H9 (cell line): ENCODE data around the gene INTS15. TPM values are rescaled to one million over a fixed set of nuclear protein-coding genes. Genes with fewer than 3 reads are reported as not detected.

Source experiments
- DNase-seq: peaks from one replicate; pipeline ENCODE4 v3.0.0-alpha.2; 2017
- H2AFZ ChIP-seq: one replicate; pipeline ENCODE4 v1.6.1; 2013; ENCODE audit warnings: mild to moderate bottlenecking, low read length, control low read depth, moderate library complexity
- H2AK5ac ChIP-seq: 2 replicates; pipeline ENCODE4 v1.6.1; 2013; ENCODE audit warnings: low read length, control low read depth, mixed read lengths; ENCODE audit not compliant: insufficient read length
- H2BK120ac ChIP-seq: one replicate; pipeline ENCODE4 v1.6.1; 2013; ENCODE audit warnings: low read depth, mild to moderate bottlenecking, low read length, control low read depth, inconsistent platforms; ENCODE audit not compliant: poor library complexity, severe bottlenecking
- H2BK12ac ChIP-seq: 2 replicates; pipeline ENCODE4 v1.6.1; 2013; ENCODE audit warnings: low read length, control low read depth, mixed read lengths, low read depth; ENCODE audit not compliant: insufficient read length
- H2BK15ac ChIP-seq: 2 replicates; pipeline ENCODE4 v1.6.1; 2013; ENCODE audit warnings: low read depth, low read length, control low read depth
- H2BK20ac ChIP-seq: one replicate; pipeline ENCODE4 v1.6.1; 2013; ENCODE audit warnings: low read depth, mild to moderate bottlenecking, low read length, control low read depth, inconsistent platforms; ENCODE audit not compliant: poor library complexity, severe bottlenecking
- H2BK5ac ChIP-seq: 2 replicates; pipeline ENCODE4 v1.6.1; 2013; ENCODE audit warnings: low read length, control low read depth, mixed read lengths; ENCODE audit not compliant: insufficient read length
- H3K14ac ChIP-seq: 2 replicates; pipeline ENCODE4 v1.6.1; 2013; ENCODE audit warnings: low read length, control low read depth; ENCODE audit not compliant: insufficient read depth
- H3K18ac ChIP-seq: 2 replicates; pipeline ENCODE4 v1.6.1; 2013; ENCODE audit warnings: low read depth, mild to moderate bottlenecking, mixed read lengths, low read length, control low read depth; ENCODE audit not compliant: insufficient read length
- H3K23ac ChIP-seq: 2 replicates; pipeline ENCODE4 v1.6.1; 2013; ENCODE audit warnings: low read length, control low read depth, mixed read lengths, low read depth; ENCODE audit not compliant: insufficient read length
- H3K23me2 ChIP-seq: 2 replicates; pipeline ENCODE4 v1.6.1; 2013; ENCODE audit warnings: low read depth, mild to moderate bottlenecking, mixed read lengths, low read length, control low read depth; ENCODE audit not compliant: insufficient read length, poor library complexity, severe bottlenecking
- H3K27ac ChIP-seq: 2 replicates; pipeline ENCODE4 v1.5.1; 2013; ENCODE audit warnings: low read length, control low read depth, mixed read lengths, low read depth; ENCODE audit not compliant: insufficient read length
- H3K27me3 ChIP-seq: 2 replicates; pipeline ENCODE4 v1.6.1; 2013; ENCODE audit warnings: low read length, control low read depth, inconsistent platforms; ENCODE audit not compliant: insufficient read depth
- H3K4ac ChIP-seq: 2 replicates; pipeline ENCODE4 v1.6.1; 2013; ENCODE audit warnings: low read depth, mild to moderate bottlenecking, control low read depth, inconsistent platforms, low read length, moderate library complexity
- H3K4me1 ChIP-seq: 2 replicates; pipeline ENCODE4 v1.6.1; 2013; ENCODE audit warnings: low read length, control low read depth, inconsistent platforms; ENCODE audit not compliant: insufficient read depth
- H3K4me2 ChIP-seq: 2 replicates; pipeline ENCODE4 v1.6.1; 2013; ENCODE audit warnings: low read length, control low read depth, mixed read lengths; ENCODE audit not compliant: insufficient read length, insufficient read depth
- H3K56ac ChIP-seq: 2 replicates; pipeline ENCODE4 v1.6.1; 2013; ENCODE audit warnings: low read depth, mild to moderate bottlenecking, mixed read lengths, low read length, control low read depth; ENCODE audit not compliant: insufficient read length
- H3K79me1 ChIP-seq: 2 replicates; pipeline ENCODE4 v1.6.1; 2013; ENCODE audit warnings: low read depth, mild to moderate bottlenecking, moderate library complexity, low read length, control low read depth, inconsistent platforms; ENCODE audit not compliant: insufficient read depth, poor library complexity, severe bottlenecking
- H3K79me2 ChIP-seq: 2 replicates; pipeline ENCODE4 v1.6.1; 2013; ENCODE audit warnings: low read length, control low read depth, inconsistent platforms; ENCODE audit not compliant: insufficient read depth
- H3K9ac ChIP-seq: 2 replicates; pipeline ENCODE4 v1.6.1; 2013; ENCODE audit warnings: low read length, control low read depth, mixed read lengths; ENCODE audit not compliant: insufficient read length; ENCODE audit errors: extremely low read depth
- H3K9me3 ChIP-seq: one replicate; pipeline ENCODE4 v1.6.1; 2013; ENCODE audit warnings: low read depth, low read length, inconsistent platforms; ENCODE audit not compliant: control insufficient read depth
- H3T11ph ChIP-seq: one replicate; pipeline ENCODE4 v1.6.1; 2013; ENCODE audit warnings: mild to moderate bottlenecking, low read length, control low read depth, inconsistent platforms
- H4K20me1 ChIP-seq: one replicate; pipeline ENCODE4 v1.6.1; 2013; ENCODE audit not compliant: control insufficient read depth, insufficient read length, insufficient read depth
- H4K5ac ChIP-seq: 2 replicates; pipeline ENCODE4 v1.6.1; 2013; ENCODE audit warnings: low read depth, mild to moderate bottlenecking, mixed read lengths, low read length, control low read depth; ENCODE audit not compliant: insufficient read length
- H4K8ac ChIP-seq: replicated peaks from 2 replicates; pipeline ENCODE4 v1.6.1; 2013; ENCODE audit warnings: low read length, control low read depth, mixed read lengths, low read depth; ENCODE audit not compliant: insufficient read length
- H4K91ac ChIP-seq: 2 replicates; pipeline ENCODE4 v1.6.1; 2013; ENCODE audit warnings: low read depth, mild to moderate bottlenecking, moderate library complexity, mixed read lengths, low read length, control low read depth; ENCODE audit not compliant: insufficient read length
- H3K27ac Mint-ChIP-seq, 3 experiments: 2 replicates in 2 of 3; 3 replicates in 1 of 3; pipeline ENCODE4 v1.8.0; 2020 to 2021; ENCODE audit warnings: mixed read lengths in 3 of 3, mild to moderate bottlenecking in 1 of 3, moderate library complexity in 1 of 3
- H3K27me3 Mint-ChIP-seq: 2 replicates; pipeline ENCODE4 v1.8.0; 2021; ENCODE audit warnings: low read depth, mild to moderate bottlenecking, moderate library complexity, mixed read lengths
- H3K36me3 Mint-ChIP-seq, 3 experiments: 2 replicates in 2 of 3; 3 replicates in 1 of 3; pipeline ENCODE4 v1.8.0; 2020 to 2021; ENCODE audit warnings: low read depth in 3 of 3, mixed read lengths in 3 of 3; ENCODE audit not compliant: insufficient read depth in 1 of 3
- H3K4me1 Mint-ChIP-seq, 2 experiments: 2 replicates each; pipeline ENCODE4 v1.8.0; 2020; ENCODE audit warnings: mixed read lengths in 2 of 2
- H3K4me3 Mint-ChIP-seq, 2 experiments: 2 replicates in 1 of 2; 3 replicates in 1 of 2; pipeline ENCODE4 v1.8.0; 2020 to 2021; ENCODE audit warnings: mild to moderate bottlenecking in 2 of 2, mixed read lengths in 2 of 2, moderate library complexity in 1 of 2
- H3K9me3 Mint-ChIP-seq, 2 experiments: 2 replicates in 1 of 2; 3 replicates in 1 of 2; pipeline ENCODE4 v1.8.0; 2020; ENCODE audit warnings: mild to moderate bottlenecking in 2 of 2, mixed read lengths in 2 of 2, moderate library complexity in 1 of 2
- WGBS: extraction: QIAGEN DNeasy Blood & Tissue Kit; methylation state at CpG from one replicate; pipeline ENCODE4 v1.1.7; 2013; ENCODE audit warnings: missing lambda C conversion rate, low lambda C conversion rate, mixed read lengths; ENCODE audit not compliant: insufficient read length; ENCODE audit errors: extremely low coverage; 5-methylcytosine and 5-hydroxymethylcytosine counted together
- total RNA-seq: library from RNA; stranded (reverse); gene quantifications from 2 replicates; pipeline ENCODE4 v1.2.1, GENCODE V29; 2021
- TF ChIP-seq, protein P1 (sequence below): fragments of 200-600 bp; sonication (generic); conservative IDR thresholded peaks from 3 replicates; pipeline ENCODE4 v1.8.0; 2021; ENCODE audit warnings: antibody characterized with exemption, mild to moderate bottlenecking

The INTS15 gene
- total RNA-seq, 1 experiment from 2014 or later = 42.9 TPM

DNA sequence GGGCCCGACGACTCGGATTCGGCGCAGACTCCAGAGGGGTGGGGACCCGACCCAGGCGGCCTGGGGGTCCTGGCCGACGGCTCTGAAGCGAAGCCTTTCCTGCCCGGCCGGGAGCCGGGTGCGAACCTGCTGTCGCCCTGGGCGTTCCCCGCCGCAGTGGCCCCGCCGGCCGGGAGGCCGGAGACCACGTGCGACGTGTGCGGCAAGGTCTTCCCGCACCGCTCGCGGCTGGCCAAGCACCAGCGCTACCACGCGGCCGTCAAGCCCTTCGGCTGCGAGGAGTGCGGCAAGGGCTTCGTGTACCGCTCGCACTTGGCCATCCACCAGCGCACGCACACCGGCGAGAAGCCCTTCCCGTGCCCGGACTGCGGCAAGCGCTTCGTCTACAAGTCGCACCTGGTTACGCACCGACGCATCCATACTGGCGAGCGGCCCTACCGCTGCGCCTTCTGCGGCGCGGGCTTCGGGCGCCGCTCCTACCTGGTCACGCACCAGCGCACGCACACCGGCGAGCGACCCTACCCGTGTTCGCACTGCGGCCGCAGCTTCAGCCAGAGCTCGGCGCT lies 62.7 kb downstream of the INTS15 start:
- no peak overlapping the region for H3K23ac ChIP-seq
- no peak overlapping the region for H2BK5ac ChIP-seq
- Mint-ChIP-seq H3K9me3 (peaks cover 0 to 4% of the 10 kb centered on the region in 2 experiments; a peak in 2 of 5 replicates), H3K4me1 (no peaks in the 10 kb centered on the region), H3K4me3 (no peak overlapping the region), H3K36me3 (peaks cover 15 to 26% (median 20%) of the 10 kb centered on the region in 3 experiments), H3K27me3 (no peaks in the 10 kb centered on the region), H3K27ac (no peak overlapping the region)
- no peak overlapping the region for H3K27ac ChIP-seq
- H3K27me3 ChIP-seq = no peaks in the 10 kb centered on the region
- H3K9ac ChIP-seq = no peak overlapping the region
- no peak overlapping the region for H2BK15ac ChIP-seq
- no peaks in the 10 kb centered on the region for H3K23me2 ChIP-seq
- H3K4ac ChIP-seq = no peak overlapping the region
- H2BK120ac ChIP-seq = no peak overlapping the region
- H3K4me1 ChIP-seq = no peaks in the 10 kb centered on the region
- H3K9me3 ChIP-seq = no peaks in the 10 kb centered on the region
- H3K56ac ChIP-seq = no peak overlapping the region
- no peak for DNase-seq
- no peak overlapping the region for H4K5ac ChIP-seq
- no peak overlapping the region for H2BK12ac ChIP-seq
- H3K14ac ChIP-seq = no peak overlapping the region
- H2AFZ ChIP-seq = no peak overlapping the region
- no peak overlapping the region for H3T11ph ChIP-seq
- H2BK20ac ChIP-seq = no peak overlapping the region
- WGBS = no CpG with 5 or more reads among the region's 75 CpGs
- H4K91ac ChIP-seq = no peak overlapping the region
- H2AK5ac ChIP-seq = no peak overlapping the region
- no peak overlapping the region for H4K8ac ChIP-seq
- no peaks in the 10 kb centered on the region for H4K20me1 ChIP-seq
- no peak overlapping the region for H3K4me2 ChIP-seq
- no peaks in the 10 kb centered on the region for H3K79me2 ChIP-seq
- TF ChIP-seq, protein P1, sequence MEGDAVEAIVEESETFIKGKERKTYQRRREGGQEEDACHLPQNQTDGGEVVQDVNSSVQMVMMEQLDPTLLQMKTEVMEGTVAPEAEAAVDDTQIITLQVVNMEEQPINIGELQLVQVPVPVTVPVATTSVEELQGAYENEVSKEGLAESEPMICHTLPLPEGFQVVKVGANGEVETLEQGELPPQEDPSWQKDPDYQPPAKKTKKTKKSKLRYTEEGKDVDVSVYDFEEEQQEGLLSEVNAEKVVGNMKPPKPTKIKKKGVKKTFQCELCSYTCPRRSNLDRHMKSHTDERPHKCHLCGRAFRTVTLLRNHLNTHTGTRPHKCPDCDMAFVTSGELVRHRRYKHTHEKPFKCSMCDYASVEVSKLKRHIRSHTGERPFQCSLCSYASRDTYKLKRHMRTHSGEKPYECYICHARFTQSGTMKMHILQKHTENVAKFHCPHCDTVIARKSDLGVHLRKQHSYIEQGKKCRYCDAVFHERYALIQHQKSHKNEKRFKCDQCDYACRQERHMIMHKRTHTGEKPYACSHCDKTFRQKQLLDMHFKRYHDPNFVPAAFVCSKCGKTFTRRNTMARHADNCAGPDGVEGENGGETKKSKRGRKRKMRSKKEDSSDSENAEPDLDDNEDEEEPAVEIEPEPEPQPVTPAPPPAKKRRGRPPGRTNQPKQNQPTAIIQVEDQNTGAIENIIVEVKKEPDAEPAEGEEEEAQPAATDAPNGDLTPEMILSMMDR = no peak
- no peaks in the 10 kb centered on the region for H3K79me1 ChIP-seq
- no peak overlapping the region for H3K18ac ChIP-seq
